GM10248 (cell line): ENCODE data around the gene KIRREL3.

Experiments used
- CTCF ChIA-PET: fragments of 300-600 bp; sonication (Branson Sonifier 250); formaldehyde crosslinking; extraction: SDS; loops from one replicate; lab custom pipeline; 2021; ENCODE audit warnings: antibody characterized with exemption; lab: Yijun Ruan, JAX
- POLR2A ChIA-PET: fragments of 350-650 bp; sonication (Branson Sonifier 250); formaldehyde crosslinking; extraction: SDS; loops from one replicate; lab custom pipeline; 2020; ENCODE audit warnings: antibody characterized with exemption; lab: Yijun Ruan, JAX
- DNase-seq: peaks from one replicate; pipeline ENCODE4 v3.0.0; 2012; ENCODE audit errors: extremely low spot score
- CTCF ChIP-seq: IDR thresholded peaks from 2 replicates; pipeline ENCODE4 v1.5.1; 2012; ENCODE audit warnings: mild to moderate bottlenecking, low read depth; ENCODE audit errors: extremely low read depth, missing control alignments, control extremely low read depth

The KIRREL3 gene

GRCh38 chr11:126716456-126717083 lies 284.0 kb downstream of the KIRREL3 start:
- peak; percentile 57 for DNase-seq
- CTCF ChIA-PET = interaction anchor here (0.8 to 8.7 kb wide), 27 partner anchors 9 to 777 kb away, joined by 3 to 141 read pairs (median 4); no protein-coding TSS in a partner anchor
- POLR2A ChIA-PET = no interaction called here
- TF ChIP-seq CTCF = peak; percentile 75

GRCh38 chr11:126713806-126714205 lies 286.8 kb downstream of the KIRREL3 start:
- ChIA-PET POLR2A (no interaction called here), CTCF (interaction anchor here (1.9 to 8.7 kb wide), 2 partner anchors 28 to 277 kb away, joined by 4 to 141 read pairs; no protein-coding TSS in a partner anchor)
- no peak for DNase-seq
- no peak for TF ChIP-seq CTCF

- no peak for TF ChIP-seq CTCF
- DNase-seq = no peak
- ChIA-PET POLR2A (no interaction called here), CTCF (interaction anchor here (1.0 to 2.1 kb wide), 3 partner anchors 9 to 278 kb away, joined by 3 to 9 read pairs (median 3); no protein-coding TSS in a partner anchor)
These were observed 288.5 kb downstream of the KIRREL3 start for GRCh38 chr11:126711977-126712625.

GRCh38 chr11:126710804-126711399 lies 289.7 kb downstream of the KIRREL3 start:
- no peak for TF ChIP-seq CTCF
- CTCF ChIA-PET = interaction anchor here (0.7 to 2.1 kb wide), 5 partner anchors 10 to 282 kb away, joined by 3 to 9 read pairs (median 3); no protein-coding TSS in a partner anchor
- POLR2A ChIA-PET = no interaction called here
- no peak for DNase-seq

- POLR2A ChIA-PET = no interaction called here
- CTCF ChIA-PET = interaction anchor here (1.1 to 11.3 kb wide), 4 partner anchors 10 to 404 kb away, joined by 3 to 60 read pairs (median 6); no protein-coding TSS in a partner anchor
- DNase-seq = no peak
- no peak for TF ChIP-seq CTCF
These were observed 293.1 kb downstream of the KIRREL3 start for GRCh38 chr11:126707498-126707897.

GRCh38 chr11:126704096-126704495 lies 296.5 kb downstream of the KIRREL3 start:
- ChIA-PET CTCF (interaction anchor here (11.3 kb wide), 1 partner anchor 14 kb away, joined by 60 read pairs; no protein-coding TSS in a partner anchor), POLR2A (no interaction called here)
- TF ChIP-seq CTCF = no peak
- DNase-seq = no peak
